Caco-2 (cell line): ENCODE data around the gene FMN1. TPM values are rescaled to one million over a fixed set of nuclear protein-coding genes. Genes with fewer than 3 reads are reported as not detected.

Experiments used
- BruUV-seq: library from RNA; stranded (reverse); fragments of 400-500 nt; replicated peaks from 2 replicates; lab custom pipeline; 2021; lab: Mats Ljungman, UMichigan
- CTCF ChIA-PET: fragments of 300-600 bp; sonication (Branson Sonifier 250); formaldehyde crosslinking; loops from one replicate; lab custom pipeline; 2022; ENCODE audit warnings: antibody characterized with exemption; lab: Charles Lee
- POLR2A ChIA-PET: fragments of 300-600 bp; sonication (Branson Sonifier 250); formaldehyde crosslinking; loops from one replicate; lab custom pipeline; 2022; ENCODE audit warnings: antibody characterized with exemption; lab: Charles Lee
- DNase-seq, 2 experiments: peaks; one replicate each; pipeline versions ENCODE4 v3.0.0 to v3.0.0-alpha.2; 2020 to 2022
- H3K27me3 ChIP-seq: replicated peaks from 2 replicates; pipeline ENCODE4 v1.6.0; 2011; ENCODE audit warnings: low read length; ENCODE audit not compliant: control insufficient read depth, insufficient read depth
- H3K36me3 ChIP-seq: 2 replicates; pipeline ENCODE4 v1.5.1; 2011; ENCODE audit warnings: low read length; ENCODE audit not compliant: control insufficient read depth, insufficient read depth
- H3K4me1 ChIP-seq: fragments of 250-450 bp; sonication (Bioruptor Pico); 2 replicates; pipeline ENCODE4 v1.5.1; 2020; ENCODE audit warnings: mild to moderate bottlenecking
- H3K4me3 ChIP-seq: 2 replicates; pipeline ENCODE4 v1.5.1; 2011; ENCODE audit warnings: low read depth, mild to moderate bottlenecking, control low read depth, low read length
- H3K9me3 ChIP-seq: fragments of 250-450 bp; sonication (Bioruptor Pico); 2 replicates; pipeline ENCODE4 v1.5.1; 2020; ENCODE audit warnings: mild to moderate bottlenecking, moderate library complexity
- H3K27ac Mint-ChIP-seq: one replicate; pipeline ENCODE4 v1.8.0; 2022; ENCODE audit warnings: mixed read lengths; ENCODE audit not compliant: unreplicated experiment
- H3K27me3 Mint-ChIP-seq: one replicate; pipeline ENCODE4 v1.8.0; 2022; ENCODE audit warnings: mixed read lengths; ENCODE audit not compliant: insufficient read depth, unreplicated experiment
- H3K36me3 Mint-ChIP-seq: one replicate; pipeline ENCODE4 v1.8.0; 2022; ENCODE audit warnings: mild to moderate bottlenecking, mixed read lengths; ENCODE audit not compliant: insufficient read depth, unreplicated experiment
- H3K4me1 Mint-ChIP-seq: one replicate; pipeline ENCODE4 v1.8.0; 2022; ENCODE audit warnings: low read depth, mixed read lengths; ENCODE audit not compliant: unreplicated experiment
- H3K4me3 Mint-ChIP-seq: one replicate; pipeline ENCODE4 v1.8.0; 2022; ENCODE audit warnings: mild to moderate bottlenecking, moderate library complexity, mixed read lengths; ENCODE audit not compliant: unreplicated experiment
- H3K9me3 Mint-ChIP-seq: one replicate; pipeline ENCODE4 v1.8.0; 2022; ENCODE audit warnings: mixed read lengths; ENCODE audit not compliant: unreplicated experiment
- CTCF ChIP-seq, 2 experiments: fragments of 200-600 bp in 1 of 2; IDR thresholded peaks; 1 replicate in 1 of 2; 2 replicates in 1 of 2; pipeline versions ENCODE4 v1.5.1 to v1.8.0; 2011 to 2022; ENCODE audit warnings: antibody characterized with exemption in 1 of 2, control low read depth in 1 of 2, inconsistent platforms in 1 of 2, low read depth in 1 of 2, low read length in 1 of 2, mild to moderate bottlenecking in 1 of 2, moderate library complexity in 1 of 2; ENCODE audit not compliant: insufficient read depth in 1 of 2, severe bottlenecking in 1 of 2, unreplicated experiment in 1 of 2
- intact Hi-C: fragments of 100-400 bp; cut with micrococcal nuclease; formaldehyde crosslinking; loops from one replicate; pipeline ENCODE4 v1.10.0; 2022; ENCODE audit not compliant: unreplicated experiment
- total RNA-seq: library from RNA; stranded (reverse); gene quantifications from 2 replicates; pipeline ENCODE4 v1.2.3, GENCODE V29; 2022

FMN1 gene
- total RNA-seq, 1 experiment from 2014 or later, result 1.6 TPM

GRCh38 chr15:33168444-33168843 is 26.1 kb downstream of the FMN1 start:
- ChIA-PET CTCF (no interaction called here), POLR2A (no interaction called here)
- no peaks in the 10 kb centered on the region for H3K36me3 Mint-ChIP-seq
- no peaks in the 10 kb centered on the region for H3K9me3 ChIP-seq
- no peaks in the 10 kb centered on the region for H3K27me3 ChIP-seq
- intact Hi-C loops, result no loop called here
- no peaks in the 10 kb centered on the region for H3K4me1 ChIP-seq
- H3K4me3 ChIP-seq, result no peak overlapping the region
- no peak overlapping the region for H3K4me3 Mint-ChIP-seq
- DNase-seq, result no peak
- peaks cover 16% of the 10 kb centered on the region for H3K27me3 Mint-ChIP-seq
- no peak for TF ChIP-seq CTCF (IDR thresholded peaks at IDR 0.05; ENCODE audit: insufficient read depth in 1 of 2, low read depth in 1 of 2, low read length in 1 of 2, severe bottlenecking in 1 of 2, unreplicated experiment in 1 of 2)
- H3K9me3 Mint-ChIP-seq, result no peaks in the 10 kb centered on the region
- BruUV-seq, result no TSS peak
- H3K4me1 Mint-ChIP-seq, result no peaks in the 10 kb centered on the region
- no peak overlapping the region for H3K27ac Mint-ChIP-seq
- H3K36me3 ChIP-seq, result no peaks in the 10 kb centered on the region

DNA sequence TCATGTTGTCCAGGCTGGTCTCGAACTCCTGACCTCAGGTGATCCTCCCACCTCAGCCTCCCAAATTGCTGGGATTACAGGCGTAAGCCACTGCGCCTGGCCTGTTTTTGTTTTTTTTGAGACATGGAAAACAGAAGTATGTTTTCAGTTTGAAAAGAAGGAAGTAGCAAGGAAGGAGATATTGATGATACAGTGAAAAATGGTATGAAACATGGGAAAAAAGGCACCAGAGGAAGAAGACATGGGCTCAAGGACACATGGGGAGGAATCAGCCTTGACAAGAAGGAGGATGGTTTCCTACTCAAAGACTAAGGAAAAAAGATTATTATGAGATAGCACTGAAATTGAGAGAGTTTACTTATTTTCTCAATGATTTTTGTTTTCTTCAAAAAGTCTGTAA is 30.7 kb downstream of the FMN1 start:
- H3K4me1 Mint-ChIP-seq, result no peaks in the 10 kb centered on the region
- intact Hi-C loops, result no loop called here
- H3K36me3 Mint-ChIP-seq, result no peaks in the 10 kb centered on the region
- Histone ChIP-seq H3K27me3 (no peaks in the 10 kb centered on the region), H3K4me3 (no peak overlapping the region), H3K9me3 (no peaks in the 10 kb centered on the region), H3K4me1 (no peaks in the 10 kb centered on the region), H3K36me3 (no peaks in the 10 kb centered on the region)
- no peak for TF ChIP-seq CTCF (IDR thresholded peaks at IDR 0.05; ENCODE audit: insufficient read depth in 1 of 2, low read depth in 1 of 2, low read length in 1 of 2, severe bottlenecking in 1 of 2, unreplicated experiment in 1 of 2)
- ChIA-PET POLR2A (no interaction called here), CTCF (no interaction called here)
- no peak overlapping the region for H3K27ac Mint-ChIP-seq
- DNase-seq, result no peak
- BruUV-seq, result no TSS peak
- no peak overlapping the region for H3K4me3 Mint-ChIP-seq
- peaks cover 6% of the 10 kb centered on the region for H3K27me3 Mint-ChIP-seq
- H3K9me3 Mint-ChIP-seq, result no peaks in the 10 kb centered on the region

- Mint-ChIP-seq H3K27ac (no peak overlapping the region), H3K9me3 (no peaks in the 10 kb centered on the region), H3K27me3 (peaks cover 3% of the 10 kb centered on the region), H3K36me3 (no peaks in the 10 kb centered on the region), H3K4me1 (no peaks in the 10 kb centered on the region), H3K4me3 (no peak overlapping the region)
- no TSS peak for BruUV-seq
- intact Hi-C loops, result no loop called here
- Histone ChIP-seq H3K4me3 (no peak overlapping the region), H3K4me1 (no peaks in the 10 kb centered on the region), H3K36me3 (no peaks in the 10 kb centered on the region), H3K9me3 (no peaks in the 10 kb centered on the region), H3K27me3 (no peaks in the 10 kb centered on the region)
- ChIA-PET CTCF (no interaction called here), POLR2A (no interaction called here)
- no peak for DNase-seq
- no peak for TF ChIP-seq CTCF (IDR thresholded peaks at IDR 0.05; ENCODE audit: insufficient read depth in 1 of 2, low read depth in 1 of 2, low read length in 1 of 2, severe bottlenecking in 1 of 2, unreplicated experiment in 1 of 2)
Measured at GRCh38 chr15:33161209-33161608, 33.3 kb downstream of the FMN1 start.
